Measurements from ENCODE around the gene VASN. TPM values are rescaled to one million over a fixed set of nuclear protein-coding genes. Genes with fewer than 3 reads are reported as not detected.

Gene VASN
- total RNA-seq, 2 donors from 2014 or later: not detected

DNA sequence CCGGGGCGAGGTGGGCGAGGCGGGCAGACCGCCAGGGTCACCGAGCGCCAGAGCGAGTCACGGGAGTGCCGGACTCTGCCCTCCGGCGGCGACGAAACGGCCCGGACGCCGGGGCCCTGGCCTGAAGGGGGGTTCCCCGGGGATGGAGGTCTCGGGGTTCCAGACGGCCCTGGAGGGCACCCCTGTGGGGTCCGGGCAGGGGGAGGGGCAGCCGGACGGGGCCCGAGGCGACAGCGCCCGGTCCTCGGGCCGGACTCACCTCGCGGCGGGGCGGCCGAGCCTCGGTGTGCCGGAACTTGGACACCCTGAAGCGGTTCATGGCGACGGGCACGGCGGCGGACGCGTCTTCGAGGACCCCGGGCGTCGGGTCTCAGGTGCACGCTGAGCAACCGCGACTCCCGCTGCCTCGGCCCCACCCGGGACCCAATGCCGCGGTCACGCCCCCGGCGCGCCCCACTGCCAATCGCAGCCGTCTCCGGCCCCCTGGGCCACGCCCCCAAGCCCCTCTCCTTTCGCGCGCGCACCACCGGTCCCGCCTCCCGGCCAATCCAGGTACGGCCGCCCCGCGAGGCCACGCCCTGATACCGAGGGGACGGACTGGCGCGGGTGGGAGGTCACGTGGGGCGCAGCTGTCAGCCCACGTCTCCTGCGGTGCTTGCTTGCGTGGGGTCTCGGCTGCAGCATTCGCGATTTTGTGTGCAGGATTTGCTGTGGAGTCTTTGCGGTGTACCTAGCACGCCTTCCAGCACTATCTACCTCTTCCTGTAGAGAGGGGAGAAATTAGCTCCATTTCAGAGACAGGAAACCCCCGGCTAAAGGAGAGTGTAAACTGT lies 44.8 kb downstream of the VASN start, which contains the start of gene CORO7:
CORO7 (minus strand) TSS at position 397 of the 833 bp plus-strand sequence; CDS start at position 319, 78 bp downstream.
- peak; percentile 99 to 100 for DNase-seq
- peaks cover 3 to 16% of the 10 kb centered on the region in 2 donors for H3K36me3 Mint-ChIP-seq (ENCODE audit: insufficient read depth in 2 of 2)
- H3K4me1 Mint-ChIP-seq (ENCODE audit: low read depth): peaks cover 36% of the 10 kb centered on the region
- no peaks in the 10 kb centered on the region for H3K27me3 Mint-ChIP-seq (ENCODE audit: low read depth)
- ATAC-seq (replicated peaks in 1 of 2): peak; percentile 81
- no peaks in the 10 kb centered on the region for H3K9me3 Mint-ChIP-seq
- H3K27ac Mint-ChIP-seq: peak within 1 kb of the TSS; percentile 91
- peak within 1 kb of the TSS; percentile 88 to 96 for H3K4me3 Mint-ChIP-seq

DNA sequence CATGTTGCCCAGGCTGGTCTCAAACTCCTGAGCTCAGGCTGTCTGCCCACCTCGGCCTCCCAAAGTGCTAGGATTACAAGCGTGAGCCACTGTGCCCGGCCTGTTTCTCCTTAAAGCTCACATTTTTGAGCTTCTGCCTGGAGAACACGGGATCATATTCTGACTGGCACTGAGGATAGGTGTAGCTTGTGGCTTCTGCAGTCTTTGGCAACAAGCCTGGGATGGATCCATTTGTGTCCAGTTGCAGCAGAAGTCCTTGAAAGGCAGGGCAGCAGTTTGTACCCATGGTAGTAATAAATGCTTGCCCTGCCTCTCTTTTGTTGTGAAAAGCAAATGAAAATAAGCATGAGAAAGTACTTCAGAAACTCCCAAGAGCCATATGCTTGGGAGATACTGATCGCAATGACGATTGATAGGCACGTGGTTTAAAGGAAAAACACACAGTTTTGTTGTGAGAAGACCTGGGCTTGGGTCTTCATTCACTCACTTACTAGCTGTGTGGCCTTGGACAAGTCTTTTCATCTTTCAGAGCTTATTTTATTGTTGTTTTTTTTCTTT lies 47.8 kb downstream of the VASN start:
- Mint-ChIP-seq H3K4me3 (no peak overlapping the region), H3K27ac (no peak overlapping the region), H3K27me3 (ENCODE audit: low read depth) (no peaks in the 10 kb centered on the region), H3K36me3 (ENCODE audit: insufficient read depth in 2 of 2) (peaks cover 3 to 6% of the 10 kb centered on the region in 2 donors), H3K9me3 (no peaks in the 10 kb centered on the region), H3K4me1 (ENCODE audit: low read depth) (peaks cover 23% of the 10 kb centered on the region)
- ATAC-seq (replicated peaks in 1 of 2): no peak
- no peak for DNase-seq

DNA sequence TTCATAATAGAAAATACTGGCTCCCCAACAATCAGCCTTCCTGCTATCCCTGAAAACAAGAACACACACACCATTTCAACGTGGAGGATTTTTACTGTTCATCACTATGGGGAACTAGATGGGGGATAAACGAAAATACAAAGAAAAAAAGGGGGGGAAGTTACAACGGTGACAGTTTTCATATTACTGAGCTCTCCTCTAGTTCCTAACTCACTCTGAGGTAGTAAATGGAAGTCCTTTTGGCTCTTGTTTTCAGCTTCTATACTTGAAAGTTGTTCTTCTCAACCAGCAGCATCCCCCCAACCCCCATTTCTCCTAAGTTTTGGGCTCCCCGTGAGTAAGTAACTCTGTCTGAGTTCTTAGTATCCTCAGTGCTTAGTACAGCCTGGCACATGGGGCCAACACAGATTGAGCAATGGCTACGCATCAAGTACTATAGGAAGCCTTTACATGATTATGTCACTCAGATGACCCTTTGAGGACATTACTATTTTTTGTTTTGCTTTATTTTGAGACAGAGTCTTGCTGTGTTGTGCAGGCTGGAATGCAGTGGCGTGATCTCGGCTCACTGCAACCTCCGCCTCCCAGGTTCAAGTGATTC lies 49.0 kb downstream of the VASN start:
- ATAC-seq (replicated peaks in 1 of 2): no peak
- peaks cover 1 to 3% of the 10 kb centered on the region in 2 donors for H3K36me3 Mint-ChIP-seq (ENCODE audit: insufficient read depth in 2 of 2)
- H3K27ac Mint-ChIP-seq: no peak overlapping the region
- DNase-seq: no peak
- peaks cover 18% of the 10 kb centered on the region for H3K4me1 Mint-ChIP-seq (ENCODE audit: low read depth)
- no peak overlapping the region for H3K4me3 Mint-ChIP-seq
- H3K9me3 Mint-ChIP-seq: no peaks in the 10 kb centered on the region
- H3K27me3 Mint-ChIP-seq (ENCODE audit: low read depth): no peaks in the 10 kb centered on the region

DNA sequence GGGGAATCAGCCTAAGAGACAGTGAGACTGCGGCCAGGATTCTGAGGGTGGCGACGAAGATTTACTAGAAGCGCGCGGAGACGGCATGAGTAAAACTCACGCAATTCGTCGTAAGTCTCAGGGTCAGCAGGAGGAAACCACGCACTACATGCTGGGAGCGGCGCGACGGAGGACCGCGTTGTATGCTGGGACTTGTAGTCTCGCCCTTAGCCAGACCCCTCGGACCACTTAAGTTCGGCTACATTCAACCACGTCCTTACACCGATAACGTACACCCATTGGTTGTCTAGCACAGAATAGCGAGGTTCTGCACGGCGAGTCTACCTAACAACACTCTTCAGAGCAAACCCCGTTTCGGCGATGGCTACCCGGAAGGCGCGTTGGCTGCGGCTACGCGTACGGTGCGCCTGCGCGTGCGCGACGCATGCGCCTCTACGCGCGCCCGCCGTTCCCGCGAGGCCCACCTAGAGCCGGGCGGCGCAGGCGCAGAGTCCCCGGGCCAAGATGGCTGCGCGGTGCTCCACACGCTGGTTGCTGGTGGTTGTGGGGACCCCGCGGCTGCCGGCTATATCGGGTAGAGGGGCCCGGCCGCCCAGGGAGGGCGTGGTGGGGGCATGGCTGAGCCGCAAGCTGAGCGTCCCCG lies 53.9 kb downstream of the VASN start, which contains the start of gene DNAJA3:
DNAJA3 (plus strand) TSS at position 491 of the 643 bp plus-strand sequence; CDS start at position 505, 14 bp downstream.
- H3K27me3 Mint-ChIP-seq (ENCODE audit: low read depth): no peaks in the 10 kb centered on the region
- peak; percentile 94 to 95 for ATAC-seq (replicated peaks in 1 of 2)
- H3K27ac Mint-ChIP-seq: peak within 1 kb of the TSS; percentile 100
- peaks cover 38% of the 10 kb centered on the region for H3K4me1 Mint-ChIP-seq (ENCODE audit: low read depth)
- H3K9me3 Mint-ChIP-seq: no peaks in the 10 kb centered on the region
- H3K4me3 Mint-ChIP-seq: peak within 1 kb of the TSS; percentile 93 to 98
- H3K36me3 Mint-ChIP-seq (ENCODE audit: insufficient read depth in 2 of 2): peaks cover 11 to 20% of the 10 kb centered on the region in 2 donors
- DNase-seq: peak; percentile 94 to 96

DNA sequence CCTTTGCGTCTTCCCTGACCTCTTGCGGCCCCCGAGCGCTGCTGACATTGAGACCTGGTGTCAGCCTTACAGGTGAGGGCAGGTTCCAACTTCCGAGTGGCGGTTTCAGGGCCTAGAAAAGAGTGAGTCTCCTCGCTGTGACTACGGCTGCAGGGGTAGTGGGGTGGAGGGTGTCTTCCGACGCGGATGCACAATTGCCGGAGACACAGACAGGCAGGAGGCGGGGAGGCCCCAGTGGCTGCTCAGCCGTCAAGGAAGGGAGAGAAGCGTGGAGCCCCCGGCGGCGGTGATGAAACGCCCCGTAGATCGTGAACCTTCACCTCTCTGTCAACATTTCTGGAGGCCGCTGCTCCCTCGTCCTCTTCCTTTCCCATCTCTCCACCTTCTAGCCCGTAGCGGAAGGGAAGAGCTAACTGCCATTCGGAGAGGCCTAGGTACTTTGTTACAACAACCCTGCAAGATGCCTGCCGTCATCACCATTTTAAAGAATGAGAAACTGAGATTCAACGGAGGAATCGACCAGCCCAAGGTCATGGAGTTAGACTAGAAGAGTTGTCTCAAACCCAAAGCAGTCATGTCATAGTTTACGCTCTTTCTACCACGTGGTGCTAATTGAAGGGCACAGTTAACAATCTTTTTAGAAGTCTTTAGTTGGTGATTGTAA lies 54.5 kb downstream of the VASN start:
- Mint-ChIP-seq H3K4me1 (ENCODE audit: low read depth) (peaks cover 41% of the 10 kb centered on the region), H3K4me3 (peak overlapping the region; percentile 93 to 98), H3K27me3 (ENCODE audit: low read depth) (no peaks in the 10 kb centered on the region), H3K9me3 (no peaks in the 10 kb centered on the region), H3K27ac (peak overlapping the region; percentile 100), H3K36me3 (ENCODE audit: insufficient read depth in 2 of 2) (peaks cover 11 to 21% of the 10 kb centered on the region in 2 donors)
- ATAC-seq (replicated peaks in 1 of 2) (peak; percentile 37 to 41), DNase-seq (no peak)

DNA sequence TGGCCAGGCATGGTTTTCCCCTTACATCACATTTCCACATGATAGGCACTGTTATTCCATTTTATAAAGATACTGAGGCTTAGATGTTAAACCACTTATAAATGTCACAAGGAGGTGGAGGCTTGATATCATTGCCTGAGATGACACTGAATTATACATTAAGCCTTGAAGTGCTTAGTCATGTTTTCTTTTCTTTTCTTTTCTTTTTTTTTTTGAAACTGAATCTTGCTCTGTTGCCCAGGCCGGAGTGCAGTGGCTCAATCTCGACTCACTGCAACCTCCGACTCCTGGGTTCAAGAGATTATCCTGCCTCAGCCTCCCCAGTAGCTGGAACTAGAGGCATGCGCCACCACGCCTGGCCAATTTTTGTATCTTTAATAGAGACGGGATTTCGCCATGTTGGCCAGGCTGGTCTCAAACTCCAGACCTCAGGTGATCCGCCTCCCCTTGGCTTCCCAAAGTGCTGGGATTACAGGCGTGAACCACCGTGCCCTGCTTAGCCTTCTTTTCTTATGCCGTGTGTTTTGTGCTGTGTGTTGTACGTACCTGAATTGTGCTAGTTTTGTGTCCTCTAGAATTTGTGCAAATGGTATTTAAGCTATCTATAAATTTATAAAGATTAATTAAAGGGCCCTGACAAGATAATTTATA lies 55.2 kb downstream of the VASN start:
- Mint-ChIP-seq H3K9me3 (no peaks in the 10 kb centered on the region), H3K4me3 (peak overlapping the region; percentile 93 to 98), H3K4me1 (ENCODE audit: low read depth) (peaks cover 44% of the 10 kb centered on the region), H3K27me3 (ENCODE audit: low read depth) (no peaks in the 10 kb centered on the region), H3K27ac (peak overlapping the region; percentile 100), H3K36me3 (ENCODE audit: insufficient read depth in 2 of 2) (peaks cover 13 to 25% of the 10 kb centered on the region in 2 donors)
- ATAC-seq (replicated peaks in 1 of 2) (no peak), DNase-seq (no peak)

DNA sequence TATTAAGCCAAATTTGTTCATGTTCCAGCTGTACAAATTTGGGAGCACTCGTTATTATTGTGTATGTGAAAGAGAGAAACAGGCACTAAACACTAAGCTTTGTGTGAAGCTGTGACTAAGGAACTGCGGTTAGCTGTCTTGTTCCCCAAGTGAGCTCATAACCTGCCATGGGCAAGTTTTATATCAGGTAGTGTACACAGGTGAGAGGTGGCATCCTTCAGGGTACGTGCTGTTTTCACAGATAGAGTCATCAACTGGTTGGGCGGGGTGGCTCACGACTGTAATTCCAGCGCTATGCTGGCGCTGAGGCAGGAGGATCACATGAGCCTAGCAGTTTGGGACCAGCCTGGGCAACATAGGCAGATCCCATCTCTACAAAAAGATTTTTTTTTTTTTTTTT lies 56.9 kb downstream of the VASN start:
- H3K4me3 Mint-ChIP-seq: peak overlapping the region; percentile 42 to 49
- H3K27me3 Mint-ChIP-seq (ENCODE audit: low read depth): no peaks in the 10 kb centered on the region
- no peaks in the 10 kb centered on the region for H3K9me3 Mint-ChIP-seq
- no peak for ATAC-seq (replicated peaks in 1 of 2)
- H3K36me3 Mint-ChIP-seq (ENCODE audit: insufficient read depth in 2 of 2): peaks cover 14 to 30% of the 10 kb centered on the region in 2 donors
- peak overlapping the region; percentile 68 for H3K27ac Mint-ChIP-seq
- peaks cover 48% of the 10 kb centered on the region for H3K4me1 Mint-ChIP-seq (ENCODE audit: low read depth)
- no peak for DNase-seq

DNA sequence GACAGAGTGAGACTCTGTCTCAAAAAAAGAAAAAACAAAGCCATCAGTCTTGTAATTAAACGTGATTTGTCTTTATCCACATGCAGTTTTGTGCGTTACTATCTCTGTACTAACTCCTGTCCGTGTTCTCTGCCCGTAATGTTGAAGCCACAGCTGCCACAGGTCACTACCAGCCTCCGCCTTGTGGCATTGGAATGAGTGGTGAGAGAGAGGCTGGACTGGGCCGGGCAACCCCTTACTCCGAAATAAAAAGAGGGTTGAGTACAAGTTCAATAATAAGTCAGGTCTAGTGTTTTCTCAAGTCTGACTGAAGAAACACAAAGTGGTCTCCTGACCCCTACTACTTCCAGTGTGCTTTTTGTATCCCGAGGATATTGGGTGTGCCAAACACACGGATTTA lies 59.4 kb downstream of the VASN start:
- Mint-ChIP-seq H3K27me3 (ENCODE audit: low read depth) (no peaks in the 10 kb centered on the region), H3K36me3 (ENCODE audit: insufficient read depth in 2 of 2) (peaks cover 17 to 42% of the 10 kb centered on the region in 2 donors)
- ATAC-seq (replicated peaks in 1 of 2): no peak

More for the DNA sequence above, 59.4 kb downstream of the VASN start:
- H3K27ac Mint-ChIP-seq: peak overlapping the region; percentile 64
- H3K4me1 Mint-ChIP-seq (ENCODE audit: low read depth): peaks cover 45% of the 10 kb centered on the region
- no peak for DNase-seq
- no peak overlapping the region for H3K4me3 Mint-ChIP-seq
- no peaks in the 10 kb centered on the region for H3K9me3 Mint-ChIP-seq

Other genes with a start within 250 kb of the VASN start
- gene SRL, start 129.8 kb upstream of the VASN start, total RNA-seq: not detected
- 10 to 100 TPM; 17.8 to 27.2 TPM for gene TFAP4, start 98.8 kb upstream of the VASN start, total RNA-seq
- 1 to 10 TPM; 1.3 to 1.7 TPM for gene GLIS2, start 55.8 kb upstream of the VASN start, total RNA-seq
- gene PAM16, start 20.5 kb upstream of the VASN start, total RNA-seq: 10 to 100 TPM; 46.6 to 48.2 TPM
- 100 to 1,000 TPM in 1 of 2 donors, 10 to 100 TPM in 1; 88.6 to 105 TPM for gene CORO7, start 44.7 kb downstream of the VASN start, total RNA-seq
- 10 to 100 TPM; 83.6 to 98.7 TPM for gene DNAJA3, start 54.0 kb downstream of the VASN start, total RNA-seq
- gene NMRAL1, start 102.8 kb downstream of the VASN start, total RNA-seq: 10 to 100 TPM; 32.5 to 33.0 TPM
- gene HMOX2, start 104.5 kb downstream of the VASN start, total RNA-seq: 10 to 100 TPM; 50.3 to 50.9 TPM
- gene CDIP1, start 166.9 kb downstream of the VASN start, total RNA-seq: 10 to 100 TPM; 45.4 to 53.1 TPM
- under 1 TPM; 0.51 to 0.55 TPM for gene C16orf96, start 184.5 kb downstream of the VASN start, total RNA-seq
- 10 to 100 TPM; 17.2 to 18.4 TPM for gene UBALD1, start 243.0 kb downstream of the VASN start, total RNA-seq

All from activated T-cell treated with anti-CD3 and anti-CD28 coated beads, Interleukin-2, amount 50 U/mL, for 72 hours (primary cell).